ENCODE data around the gene SENP2.
A peak's percentile ranks its signal among the peaks of the same experiment; 100 is the strongest.
"Not testable (repeated sequence)": the region's sequence is repeated elsewhere in the genome, so short reads cannot be mapped to it uniquely, and the experiment has no call there.

SENP2 gene

DNA sequence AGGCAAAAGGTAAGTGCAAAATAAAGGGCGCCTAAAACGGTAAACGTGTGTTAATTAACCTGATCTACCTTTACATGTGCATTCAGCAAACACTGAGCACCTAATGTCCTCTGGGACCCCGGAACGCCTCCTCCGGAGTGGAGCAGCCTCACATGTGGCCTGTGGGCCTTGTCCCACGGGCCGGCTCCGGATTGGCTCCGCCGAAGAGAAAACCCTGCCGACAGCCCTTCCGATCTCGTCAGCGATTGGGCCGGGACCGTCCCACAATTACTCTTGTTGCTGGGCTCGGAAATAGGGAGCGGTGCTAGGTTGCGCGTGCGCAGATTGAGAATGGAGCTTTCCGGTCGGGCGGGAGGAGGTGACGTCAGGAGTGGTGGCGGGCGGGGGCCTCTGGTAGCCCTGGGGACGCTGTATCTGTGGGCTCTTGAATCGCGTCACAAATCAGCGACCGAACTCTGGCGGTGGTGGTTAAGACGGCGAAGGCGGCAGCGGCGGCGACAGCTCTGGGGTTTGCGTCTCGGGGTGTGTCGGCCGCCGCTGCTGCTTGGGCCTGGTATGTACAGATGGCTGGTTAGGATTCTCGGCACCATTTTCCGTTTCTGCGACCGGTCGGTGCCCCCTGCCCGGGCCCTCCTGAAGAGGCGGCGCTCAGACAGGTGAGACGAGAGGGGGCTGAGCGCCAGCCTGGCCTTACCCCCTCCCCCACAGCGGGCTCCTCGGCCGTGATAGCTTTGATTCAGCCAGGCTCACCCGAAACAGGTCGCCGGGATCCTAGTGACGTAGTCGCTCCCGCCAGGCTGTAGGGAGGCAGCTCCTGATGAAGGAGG lies at the start of gene SENP2:
SENP2 (plus strand) TSS at position 437 of the 827 bp plus-strand sequence; CDS start at position 556, 119 bp downstream.
- peak; percentile 93 for FAIRE-seq

DNA sequence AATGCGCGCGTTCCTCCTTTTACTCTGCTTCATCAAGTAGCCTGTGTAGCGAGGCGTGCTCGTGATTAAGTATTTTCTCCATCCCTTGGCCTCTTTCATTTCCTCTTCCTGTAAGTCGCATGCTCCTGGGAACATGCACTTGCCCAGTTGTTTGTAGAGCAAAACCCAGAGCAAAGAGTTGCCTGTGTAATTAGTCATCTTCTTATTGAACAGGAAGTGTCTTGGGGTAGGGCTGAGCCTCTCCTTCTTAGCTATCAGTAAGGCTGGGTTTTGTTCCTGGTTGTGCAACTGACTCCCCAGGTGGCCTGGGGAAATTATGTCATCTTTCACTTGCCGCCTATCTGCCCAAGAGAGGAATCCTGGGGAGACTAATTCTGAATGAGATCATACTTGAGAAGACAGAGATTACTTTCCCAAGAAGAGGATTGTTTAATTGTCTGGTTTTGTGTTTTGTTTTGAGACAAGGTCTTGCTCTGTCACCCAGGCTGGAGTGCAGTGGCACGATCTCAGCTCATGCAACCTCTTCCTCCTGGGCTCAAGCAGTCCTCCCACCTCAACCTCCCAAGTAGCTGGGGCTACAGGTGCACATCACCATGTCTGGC lies 48.6 kb upstream of the SENP2 start:
- FAIRE-seq = no peak

DNA sequence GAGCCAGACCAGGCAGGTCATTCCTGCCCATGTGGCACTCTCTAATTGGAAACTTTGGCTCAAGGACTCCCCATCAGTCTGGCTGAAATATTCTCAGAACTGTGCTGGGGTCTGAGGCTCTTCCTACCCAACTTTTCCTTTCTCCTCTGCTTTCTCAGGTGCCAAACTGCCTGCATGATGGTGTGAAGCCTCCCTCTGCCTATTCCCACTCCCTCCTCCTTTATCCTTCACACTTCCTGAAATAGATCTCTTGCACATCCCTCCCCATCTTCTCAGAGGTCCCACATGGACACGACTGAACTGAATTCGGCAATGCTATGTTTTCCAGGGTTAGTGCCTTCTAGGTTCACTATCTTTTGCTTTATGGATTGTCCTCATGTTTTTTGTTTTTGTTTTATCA lies 46.2 kb upstream of the SENP2 start:
- no peak for FAIRE-seq

DNA sequence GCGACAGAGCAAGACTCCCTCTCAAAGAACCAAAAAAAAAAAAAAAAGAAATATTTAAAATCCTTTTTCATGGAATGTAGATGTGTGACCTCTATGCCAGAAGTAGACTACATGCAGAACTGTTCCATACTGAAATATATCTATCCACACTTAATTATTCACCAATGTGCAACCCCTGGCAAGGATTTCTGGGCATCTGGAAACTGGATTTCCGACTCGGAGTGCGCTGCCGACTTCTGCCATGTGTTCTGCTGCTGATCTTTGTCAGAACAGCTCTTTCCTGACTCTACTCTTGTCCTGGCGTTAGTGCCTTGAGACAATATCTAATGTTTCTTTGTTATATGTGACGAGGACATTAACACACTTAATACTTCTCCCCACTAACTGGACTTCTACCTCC lies 45.4 kb upstream of the SENP2 start:
- FAIRE-seq = no peak

DNA sequence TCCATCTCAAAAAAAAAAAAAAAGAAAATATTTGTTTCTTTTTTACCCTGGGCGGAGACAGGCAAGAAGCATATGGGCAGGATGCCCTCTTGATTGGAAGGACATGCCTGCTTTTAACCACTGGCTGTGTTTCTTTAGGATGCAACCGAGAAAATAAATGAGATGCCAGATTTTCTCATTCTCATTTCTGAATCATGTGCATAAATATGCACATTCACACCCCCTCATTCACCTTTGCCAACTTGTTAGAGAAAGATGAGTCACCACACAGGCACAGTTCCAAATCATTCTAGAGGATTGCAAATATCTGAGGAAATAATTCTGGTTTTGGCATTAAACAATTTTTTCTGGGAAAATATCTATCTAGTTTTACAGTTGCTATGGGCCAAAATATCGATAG lies 37.0 kb upstream of the SENP2 start:
- no peak for FAIRE-seq

DNA sequence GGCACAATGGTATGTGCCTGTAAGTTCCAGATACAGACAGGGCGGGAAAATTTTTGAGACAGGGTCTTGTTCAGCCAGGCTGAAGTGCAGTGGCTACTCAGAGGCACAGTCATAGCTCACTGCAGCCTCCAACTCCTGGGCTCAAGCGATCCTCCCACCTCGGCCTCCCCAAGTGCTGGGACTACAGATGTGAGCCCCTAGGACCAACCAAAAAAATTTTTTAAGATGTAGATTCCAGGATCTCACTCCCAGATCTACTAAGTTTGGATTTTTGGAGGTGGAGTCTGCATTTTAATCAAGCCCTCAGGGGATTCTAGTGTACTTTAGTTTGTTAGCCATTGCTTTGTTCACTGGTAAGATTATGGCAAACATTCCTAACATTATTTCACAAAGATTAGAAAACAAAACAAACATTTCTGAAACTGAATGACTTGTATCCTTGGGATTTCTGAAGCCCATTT lies 36.4 kb upstream of the SENP2 start:
- FAIRE-seq = no peak

DNA sequence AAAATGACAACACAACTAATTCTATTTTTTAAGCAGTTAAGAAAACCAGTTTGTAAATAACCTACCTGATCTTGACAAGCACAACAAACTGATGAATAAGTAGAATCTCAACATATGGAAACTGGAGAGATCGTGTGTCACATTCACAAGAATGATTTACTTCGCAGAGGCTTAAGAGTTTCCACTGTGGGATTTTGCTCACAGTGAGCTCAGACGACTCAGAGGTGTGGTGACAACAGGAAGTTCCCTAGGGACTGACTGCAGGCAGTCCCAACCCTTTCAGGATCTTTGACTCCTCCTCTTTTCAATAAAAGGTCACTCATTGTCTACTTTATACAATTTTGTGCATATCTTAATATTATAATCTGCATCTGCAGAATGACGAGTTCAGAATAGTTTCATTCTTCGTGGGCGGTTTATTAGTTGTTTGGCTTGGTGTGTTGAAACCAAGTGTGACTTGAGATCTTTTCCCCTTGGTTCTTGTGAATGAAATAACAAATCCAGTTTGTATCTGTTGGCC lies 33.7 kb upstream of the SENP2 start, which contains the start of gene LIPH:
LIPH (minus strand) TSS at position 231 of the 520 bp plus-strand sequence; CDS start at position 114, 117 bp downstream.
- no peak for FAIRE-seq

DNA sequence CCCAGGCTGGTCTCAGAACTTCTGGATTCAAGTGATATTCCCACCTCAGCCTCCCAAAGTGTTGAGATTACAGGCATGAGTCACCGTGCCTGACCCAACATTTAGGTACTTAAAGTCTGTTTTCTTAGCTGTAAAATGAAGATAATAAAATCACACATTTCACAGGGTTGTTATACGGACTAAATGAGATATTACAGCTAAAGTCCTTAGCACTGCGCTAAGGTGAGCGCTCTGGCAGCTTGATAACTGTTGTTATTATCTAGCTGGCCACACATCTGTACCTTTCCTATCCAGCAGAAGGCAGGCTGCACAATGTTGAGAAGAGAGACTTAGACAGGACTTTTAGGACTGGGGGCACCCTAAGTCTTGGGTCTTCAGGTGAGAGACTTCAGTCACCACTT lies 31.0 kb upstream of the SENP2 start:
- FAIRE-seq = no peak

DNA sequence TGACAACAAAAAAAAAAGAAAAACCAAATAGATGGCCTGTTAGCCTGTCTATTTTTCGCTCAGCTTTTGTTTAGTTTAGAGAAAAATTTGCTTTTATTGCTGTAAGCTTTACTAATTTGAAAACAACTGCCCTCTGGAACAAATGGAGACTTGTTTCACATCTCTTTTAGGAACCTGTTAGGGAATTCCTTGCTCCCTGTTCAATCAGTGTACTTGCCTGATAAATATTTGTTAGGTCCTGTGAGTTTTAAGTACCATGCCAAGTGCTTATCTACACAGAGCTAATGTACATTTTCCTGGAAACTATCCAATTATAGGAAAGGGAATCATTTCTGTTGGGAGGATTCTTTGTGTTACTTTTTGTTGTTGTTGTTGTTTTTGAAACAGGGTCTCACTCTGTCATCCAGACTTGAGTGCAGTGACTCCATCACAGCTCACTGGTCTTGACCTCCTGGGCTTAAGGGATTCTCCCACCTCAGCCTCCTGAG lies 30.2 kb upstream of the SENP2 start:
- FAIRE-seq = no peak

DNA sequence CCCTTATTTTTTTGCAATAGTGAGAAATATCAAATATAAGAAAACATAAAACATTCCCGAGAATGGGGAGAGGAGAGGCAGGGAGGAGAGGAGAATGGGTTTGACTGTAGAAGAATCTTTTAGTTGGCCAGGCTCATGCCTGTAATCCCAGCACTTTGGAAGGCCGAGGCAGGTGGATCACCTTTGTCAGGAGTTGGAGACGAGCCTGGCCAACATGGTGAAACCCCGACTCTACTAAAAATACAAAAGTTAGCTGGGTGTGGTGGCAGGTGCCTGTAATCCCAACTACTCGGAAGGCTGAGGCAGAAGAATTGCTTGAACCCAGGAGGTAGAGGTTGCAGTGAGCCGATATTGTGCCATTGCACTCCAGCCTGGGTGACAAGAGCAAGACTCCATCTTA lies 29.5 kb upstream of the SENP2 start:
- not testable (repeated sequence) for FAIRE-seq

DNA sequence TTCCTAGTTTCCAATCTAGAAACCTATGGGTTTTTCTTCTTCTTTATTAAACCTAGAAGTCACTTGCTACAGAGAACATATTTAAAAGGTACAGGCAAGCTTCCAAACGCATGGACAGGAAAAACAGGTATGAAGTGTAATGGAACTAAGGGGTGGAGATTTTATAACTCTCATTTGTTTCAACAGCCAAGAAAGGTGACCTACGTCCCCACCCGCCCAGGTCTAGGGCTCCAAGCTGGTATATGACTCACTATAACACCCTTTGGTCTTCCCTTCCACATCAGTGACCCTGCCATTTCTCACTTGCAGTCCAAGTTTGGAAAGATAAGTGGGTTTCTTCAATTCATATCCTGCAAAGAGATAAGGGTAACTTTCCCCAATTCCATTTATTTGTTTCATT lies 27.7 kb upstream of the SENP2 start:
- no peak for FAIRE-seq

DNA sequence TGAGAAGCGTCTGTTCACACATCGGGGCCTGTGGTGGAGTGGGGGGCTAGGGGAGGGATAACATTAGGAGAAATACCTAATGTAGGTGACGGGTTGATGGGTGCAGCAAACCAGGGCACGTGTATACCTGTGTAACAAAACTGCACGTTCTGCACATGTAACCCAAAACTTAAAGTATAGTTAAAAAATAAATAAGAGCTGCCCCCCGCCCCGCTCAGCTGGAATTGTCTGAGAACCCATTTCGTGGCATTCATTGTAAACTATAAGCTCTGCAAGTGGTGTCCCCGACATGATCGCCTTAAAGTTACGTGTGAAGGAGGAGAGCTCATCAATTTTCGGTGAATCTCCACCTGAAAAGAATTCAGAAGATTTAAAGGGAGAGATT lies 26.4 kb upstream of the SENP2 start:
- FAIRE-seq = no peak

DNA sequence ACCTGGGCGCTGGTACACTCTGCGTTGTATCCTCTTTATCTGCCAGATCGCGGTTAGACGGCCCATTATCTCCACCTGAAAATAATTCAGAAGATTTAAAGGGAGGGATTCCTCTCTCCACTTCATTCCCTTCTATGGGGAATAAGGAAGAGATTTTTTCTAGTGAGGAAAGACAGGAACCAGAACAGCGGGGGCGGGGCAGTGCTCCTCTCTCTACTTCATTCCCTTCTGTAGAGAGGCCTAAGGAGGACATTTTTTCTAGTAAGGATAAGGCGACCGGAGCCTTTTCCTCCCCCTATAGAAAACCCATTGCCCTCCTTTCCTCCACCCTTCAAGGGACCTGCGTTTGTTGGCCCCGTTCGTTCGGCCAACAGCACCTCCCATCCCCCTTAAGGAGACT lies 25.4 kb upstream of the SENP2 start:
- FAIRE-seq = no peak

DNA sequence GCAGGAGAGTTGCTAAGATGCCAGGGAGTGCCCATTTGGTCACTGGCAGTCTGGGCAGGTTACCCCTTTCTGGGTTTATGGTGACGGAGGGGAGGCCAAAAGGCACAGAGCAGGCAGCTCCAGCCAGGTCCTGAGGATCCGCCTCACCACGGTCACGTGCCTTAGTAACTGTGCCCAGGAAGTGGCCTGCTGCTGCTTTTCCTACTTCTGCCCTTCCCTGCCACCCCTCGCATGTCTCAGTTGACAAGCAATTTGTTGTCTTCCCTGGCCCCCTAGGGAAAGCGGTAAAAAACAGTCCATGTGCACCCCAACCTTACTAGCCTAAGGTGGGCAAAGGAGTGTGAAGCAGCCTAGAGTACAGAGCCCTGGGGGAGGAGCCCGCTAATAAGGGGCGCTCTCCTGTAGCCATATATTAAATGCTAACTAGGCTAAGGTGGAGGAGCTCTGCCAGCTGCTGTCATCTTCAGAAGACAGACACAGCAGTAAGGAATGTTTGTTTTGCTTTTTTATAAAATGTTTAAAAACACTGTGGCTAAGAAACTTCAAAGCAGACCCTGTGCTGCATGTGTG lies 24.6 kb upstream of the SENP2 start:
- no peak for FAIRE-seq

DNA sequence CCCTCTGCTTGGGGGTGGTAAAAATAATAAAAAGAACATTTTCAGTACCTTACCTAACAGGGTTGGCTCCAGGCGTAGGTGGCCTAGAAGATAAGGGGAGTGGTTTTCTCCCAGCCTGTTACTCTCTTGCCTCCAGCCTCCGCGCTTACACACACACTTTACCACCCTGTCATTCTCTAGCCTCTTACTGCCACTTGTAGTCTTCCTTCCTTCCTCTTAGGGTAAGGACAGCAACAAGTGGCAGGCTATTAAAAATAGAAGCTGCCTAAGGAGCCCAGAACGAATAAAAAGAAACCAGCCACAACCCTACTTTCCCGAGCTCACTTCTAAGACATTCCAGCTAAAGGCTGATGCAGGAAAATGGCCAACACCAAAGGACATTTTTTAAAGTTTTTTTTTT lies 24.1 kb upstream of the SENP2 start:
- FAIRE-seq = no peak

DNA sequence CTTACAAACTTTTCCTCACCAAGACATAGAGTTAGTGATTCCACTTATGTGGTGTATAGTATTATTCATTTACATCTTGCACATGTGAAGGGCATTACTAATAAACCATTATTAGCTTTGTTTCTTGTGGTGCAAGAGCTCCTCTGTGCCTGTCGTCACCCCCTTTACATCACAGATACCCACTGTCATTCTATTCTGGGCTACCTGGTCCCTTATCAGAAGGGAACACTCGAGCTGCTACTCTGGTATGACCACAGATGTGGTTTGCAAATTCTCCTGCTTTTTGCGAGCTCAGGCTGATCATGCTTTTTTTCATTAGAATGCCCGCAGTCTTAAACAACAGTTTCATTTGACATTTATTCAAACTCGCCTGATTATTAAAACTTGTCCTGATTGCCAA lies 13.9 kb upstream of the SENP2 start:
- FAIRE-seq = no peak

DNA sequence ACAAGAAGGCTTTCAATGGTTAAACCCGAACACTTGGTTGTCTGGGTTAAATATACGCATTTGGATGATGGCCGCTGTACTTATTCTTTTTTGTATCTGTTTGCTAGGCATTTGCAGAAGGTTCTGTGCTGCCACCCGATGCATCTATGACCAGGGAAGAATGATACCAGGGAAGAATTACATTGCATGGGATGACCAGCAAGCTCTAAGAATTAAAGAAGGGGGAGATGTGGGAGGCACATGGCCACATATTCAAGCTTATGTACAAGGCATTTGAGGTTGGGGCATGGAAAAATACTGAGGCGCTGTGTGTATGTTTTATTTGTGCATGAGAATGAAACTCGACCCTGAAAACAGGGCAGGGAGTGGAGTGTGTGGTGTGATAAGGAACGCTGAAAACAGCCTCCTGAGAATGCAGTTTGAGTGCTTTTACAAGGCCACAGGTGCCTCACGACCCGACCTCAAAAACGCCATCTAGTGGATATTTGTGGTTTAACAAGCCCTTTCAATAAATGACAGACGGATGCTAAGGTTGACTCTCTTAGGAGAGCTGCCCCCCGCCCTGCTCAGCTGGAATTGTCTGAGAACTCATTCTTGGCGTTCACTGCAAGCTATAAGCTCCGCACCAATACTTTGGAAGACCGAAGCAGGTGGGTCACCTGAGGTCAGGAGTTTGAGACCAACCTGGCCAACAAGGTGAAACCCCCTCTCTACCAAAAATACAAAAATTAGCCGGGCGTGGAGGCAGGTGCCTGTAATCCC lies 10.8 kb upstream of the SENP2 start:
- FAIRE-seq = not testable (repeated sequence)

DNA sequence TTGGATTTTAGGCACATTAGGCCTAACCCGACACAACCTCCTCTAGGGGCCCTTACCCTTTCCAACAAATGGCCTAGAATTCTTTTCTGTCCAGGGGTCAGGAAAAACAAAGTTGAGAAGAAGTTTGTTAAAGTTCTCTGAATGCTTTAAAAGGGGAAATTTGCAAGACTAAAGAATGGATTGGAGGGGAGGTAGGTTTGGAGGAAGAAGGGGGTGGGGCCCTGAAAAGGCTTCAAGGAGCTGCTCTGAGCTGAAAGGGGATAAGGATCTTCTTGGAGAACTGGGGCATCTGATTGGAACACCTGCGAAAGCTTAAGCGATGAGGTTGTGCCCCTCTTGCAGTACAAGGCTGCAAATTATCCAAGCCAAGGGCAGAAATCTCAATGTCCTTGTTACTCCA lies 3.9 kb upstream of the SENP2 start:
- FAIRE-seq = no peak

DNA sequence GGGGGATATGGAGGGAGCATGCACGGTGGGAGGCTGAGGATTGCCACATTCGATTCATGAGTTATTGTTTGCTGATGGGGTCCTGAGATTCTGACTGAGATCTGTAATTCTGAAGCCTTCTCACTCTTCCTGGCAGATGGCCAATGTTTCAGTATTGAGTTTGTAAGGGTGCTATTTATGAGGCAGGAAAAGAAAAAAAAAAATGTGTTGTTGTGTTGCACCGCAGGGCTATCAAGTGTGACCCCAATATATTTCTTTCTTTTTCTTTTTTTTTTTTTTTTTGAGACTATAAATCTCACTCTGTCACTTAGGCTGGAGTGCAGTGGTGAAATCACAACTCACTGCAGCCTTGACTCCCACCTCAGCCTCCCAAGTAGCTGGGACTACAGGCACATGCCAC lies 3.2 kb upstream of the SENP2 start:
- no peak for FAIRE-seq

DNA sequence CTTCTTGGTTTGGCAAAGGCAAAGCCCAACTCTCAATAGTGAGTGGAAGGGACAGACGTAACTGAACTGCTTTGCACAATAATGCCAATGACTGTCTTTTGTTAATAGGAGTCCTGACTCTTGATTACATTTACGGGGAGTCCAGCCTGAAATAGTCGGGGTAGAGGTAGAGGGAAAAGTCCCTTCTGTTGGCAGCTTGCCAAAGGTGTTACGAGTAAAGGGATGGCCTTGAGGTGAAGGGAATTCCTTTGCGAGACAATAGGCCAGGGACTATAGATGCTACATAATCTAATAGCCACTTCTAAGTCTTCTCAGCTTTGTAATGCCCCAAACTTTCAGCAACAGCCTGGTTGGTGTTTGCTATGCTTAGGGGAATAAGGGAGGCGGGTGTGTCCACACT lies 2.2 kb upstream of the SENP2 start:
- FAIRE-seq = no peak

DNA sequence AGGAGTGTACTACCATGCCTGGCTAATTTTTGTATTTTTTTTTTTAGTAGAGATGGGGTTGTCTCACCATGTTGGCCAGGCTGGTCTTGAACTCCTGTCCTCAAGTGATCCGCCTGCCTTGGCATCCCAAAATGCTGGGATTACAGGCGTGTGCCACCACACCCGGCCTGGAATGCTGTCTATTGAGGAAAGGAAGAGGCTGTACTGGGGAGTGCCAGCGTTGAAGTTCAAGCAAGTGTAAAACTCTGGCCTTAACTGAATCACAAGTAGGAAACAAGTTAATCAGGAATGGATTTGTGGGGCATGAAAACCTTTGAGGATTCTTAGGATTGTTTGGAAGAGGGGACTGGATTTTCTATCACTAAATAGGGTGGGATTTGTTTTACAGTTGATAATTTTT lies 1.4 kb upstream of the SENP2 start:
- FAIRE-seq = no peak

DNA sequence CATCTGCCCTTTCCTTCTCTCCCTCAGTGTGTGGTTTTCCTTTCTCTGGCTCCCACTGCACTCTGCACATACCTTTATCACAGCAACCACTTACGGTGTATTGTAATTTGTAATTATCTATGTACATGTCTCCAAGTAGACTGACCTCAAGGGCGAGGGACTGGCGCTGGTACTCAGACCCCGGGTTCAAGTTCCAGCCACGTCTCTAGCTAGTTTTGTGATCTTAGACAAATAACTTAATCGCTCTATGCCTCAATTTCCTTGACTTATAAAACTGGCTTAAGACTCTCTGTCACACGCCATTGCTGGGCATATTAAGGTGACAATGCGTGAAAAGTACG lies 607 bp upstream of the SENP2 start:
- FAIRE-seq = no peak

DNA sequence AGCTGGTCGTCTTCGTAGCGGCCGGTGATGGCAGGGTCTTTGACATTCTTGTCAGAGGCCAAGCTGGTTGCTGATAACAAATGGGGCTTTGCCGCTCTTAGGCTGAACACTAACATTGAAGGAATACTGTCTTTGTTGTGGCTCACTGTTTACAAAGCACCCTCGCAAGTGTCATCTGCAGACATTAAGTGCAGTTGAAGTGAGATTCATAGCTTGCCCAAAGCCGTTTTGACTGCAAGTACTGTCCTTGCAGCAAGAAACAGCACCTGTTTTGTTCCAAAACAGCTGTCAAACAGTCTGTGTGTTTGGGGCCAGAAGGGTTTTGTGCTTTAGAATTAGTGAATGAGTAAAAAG lies 568 bp downstream of the SENP2 start:
- FAIRE-seq = no peak
